ENCODE results near the gene ZBTB46. TPM values are rescaled to one million over a fixed set of nuclear protein-coding genes. Genes with fewer than 3 reads are reported as not detected.

ZBTB46 gene
- polyA plus RNA-seq, 2 donors: 0.68 to 1.0 TPM

DNA sequence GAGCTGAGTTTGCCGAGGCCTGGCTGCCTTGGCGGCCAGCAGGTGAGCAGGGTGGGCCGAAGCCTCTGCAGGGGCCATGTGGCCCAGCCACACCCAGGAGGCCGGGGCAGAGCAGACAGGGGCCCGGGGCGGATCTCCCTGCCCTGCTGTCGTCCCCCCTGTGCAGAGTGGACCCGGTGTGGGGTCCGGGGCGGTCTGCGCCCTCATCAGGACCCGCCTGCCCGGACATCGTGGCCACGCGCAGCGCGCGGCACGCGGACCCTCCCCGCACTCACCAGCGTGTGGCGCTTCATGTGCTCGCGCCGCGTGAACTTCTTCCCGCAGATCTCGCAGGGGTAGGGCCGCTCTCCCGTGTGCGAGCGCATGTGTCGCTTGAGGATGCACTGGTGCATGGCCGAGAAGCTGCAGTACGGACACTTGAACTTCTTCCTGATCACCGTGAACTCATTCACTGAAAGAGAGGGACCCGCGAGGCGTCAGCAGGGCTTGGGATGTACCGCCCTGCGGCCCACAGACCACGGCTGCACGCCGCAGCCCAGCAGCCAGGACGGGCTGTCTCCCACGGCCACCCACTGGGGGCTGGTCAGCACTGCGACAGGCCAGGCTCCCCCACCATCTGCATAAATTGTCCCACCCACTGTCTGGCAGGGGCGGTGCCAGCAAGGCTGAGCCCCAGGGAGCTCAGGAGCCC, 78.5 kb downstream of the ZBTB46 start:
- Histone ChIP-seq H3K27ac (ENCODE audit: low read depth in 2 of 2, low read length in 1 of 2) (no peak overlapping the region), H3K36me3 (ENCODE audit: control insufficient read depth in 2 of 2, insufficient read depth in 2 of 2, low read length in 1 of 2) (no peaks in the 10 kb centered on the region), H3K9me3 (ENCODE audit: control insufficient read depth in 2 of 2, insufficient read depth in 1 of 2, low read depth in 1 of 2, low read length in 1 of 2) (no peaks in the 10 kb centered on the region), H3K4me1 (ENCODE audit: control insufficient read depth in 2 of 2, insufficient read depth in 2 of 2, low read length in 1 of 2) (no peaks in the 10 kb centered on the region), H3K4me3 (ENCODE audit: low read depth in 1 of 2, low read length in 2 of 2) (no peak overlapping the region), H3K27me3 (ENCODE audit: control insufficient read depth in 1 of 2, insufficient read depth in 2 of 2, low read length in 2 of 2) (no peaks in the 10 kb centered on the region)
- 91% methylated on average over 48 to 50 of the region's 50 CpGs for WGBS, 2 donors

- Histone ChIP-seq H3K27me3 (ENCODE audit: control insufficient read depth in 1 of 2, insufficient read depth in 2 of 2, low read length in 2 of 2) (no peaks in the 10 kb centered on the region), H3K36me3 (ENCODE audit: control insufficient read depth in 2 of 2, insufficient read depth in 2 of 2, low read length in 1 of 2) (no peaks in the 10 kb centered on the region), H3K4me1 (ENCODE audit: control insufficient read depth in 2 of 2, insufficient read depth in 2 of 2, low read length in 1 of 2) (no peaks in the 10 kb centered on the region), H3K9me3 (ENCODE audit: control insufficient read depth in 2 of 2, insufficient read depth in 1 of 2, low read depth in 1 of 2, low read length in 1 of 2) (no peaks in the 10 kb centered on the region), H3K27ac (ENCODE audit: low read depth in 2 of 2, low read length in 1 of 2) (no peak overlapping the region), H3K4me3 (ENCODE audit: low read depth in 1 of 2, low read length in 2 of 2) (no peak overlapping the region)
- WGBS, 2 donors: 61 to 74% methylated on average over 38 to 42 of the region's 45 CpGs
Observed at GRCh38 chr20:63751471-63752271, 79.4 kb downstream of the ZBTB46 start.

GRCh38 chr20:63750807-63751470, 80.1 kb downstream of the ZBTB46 start:
- H3K9me3 ChIP-seq (ENCODE audit: control insufficient read depth in 2 of 2, insufficient read depth in 1 of 2, low read depth in 1 of 2, low read length in 1 of 2): no peaks in the 10 kb centered on the region
- no peak overlapping the region for H3K27ac ChIP-seq (ENCODE audit: low read depth in 2 of 2, low read length in 1 of 2)
- no peaks in the 10 kb centered on the region for H3K27me3 ChIP-seq (ENCODE audit: control insufficient read depth in 1 of 2, insufficient read depth in 2 of 2, low read length in 2 of 2)
- WGBS, 2 donors: 60 to 64% methylated on average over 26 of the region's 26 CpGs
- no peaks in the 10 kb centered on the region for H3K4me1 ChIP-seq (ENCODE audit: control insufficient read depth in 2 of 2, insufficient read depth in 2 of 2, low read length in 1 of 2)
- no peak overlapping the region for H3K4me3 ChIP-seq (ENCODE audit: low read depth in 1 of 2, low read length in 2 of 2)
- H3K36me3 ChIP-seq (ENCODE audit: control insufficient read depth in 2 of 2, insufficient read depth in 2 of 2, low read length in 1 of 2): no peaks in the 10 kb centered on the region

DNA sequence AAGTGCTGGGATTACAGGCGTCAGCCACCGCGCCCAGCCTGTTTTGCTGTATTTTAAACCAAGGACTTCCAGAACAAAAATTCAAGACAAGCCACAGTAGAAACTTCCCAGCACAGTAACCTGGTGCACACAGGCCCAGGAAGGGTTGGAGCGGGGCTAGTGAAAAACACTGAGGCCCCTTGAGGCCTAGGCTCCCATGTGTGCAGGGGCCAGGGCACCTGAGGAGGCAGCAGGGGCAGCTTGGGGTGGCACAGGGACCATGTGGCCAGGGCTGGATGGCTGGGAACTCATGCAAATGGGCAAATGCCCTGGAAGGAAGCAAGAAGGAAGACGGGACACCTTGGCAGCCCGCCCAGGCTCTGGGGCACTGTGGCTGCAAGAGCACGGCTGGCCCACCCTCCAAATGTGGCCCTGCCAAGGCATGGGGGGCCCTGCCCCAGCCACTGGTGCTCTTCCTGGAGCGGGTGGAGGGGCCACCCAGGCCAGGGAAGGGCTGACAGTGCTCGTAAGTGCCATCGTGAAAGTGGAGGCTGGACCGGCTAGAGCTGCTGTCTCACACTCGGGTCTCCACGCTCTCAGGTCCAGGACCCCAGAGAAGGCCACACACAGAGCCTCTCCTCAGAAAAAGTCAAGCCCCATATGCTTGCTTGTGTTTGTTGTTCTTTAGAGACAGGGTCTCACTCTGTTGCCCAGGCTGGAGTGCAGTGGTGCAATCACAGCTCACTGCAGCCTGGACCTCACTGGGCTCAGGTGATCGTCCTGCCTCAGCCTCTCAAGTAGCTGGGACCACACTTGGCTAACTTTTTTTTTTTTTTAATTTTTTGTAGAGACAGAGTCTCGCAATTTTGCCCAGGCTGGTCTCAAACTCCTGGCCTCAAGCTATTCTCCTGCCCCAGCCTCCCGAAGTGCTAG, 81.2 kb downstream of the ZBTB46 start:
- H3K9me3 ChIP-seq (ENCODE audit: control insufficient read depth in 2 of 2, insufficient read depth in 1 of 2, low read depth in 1 of 2, low read length in 1 of 2): no peaks in the 10 kb centered on the region
- no peak overlapping the region for H3K4me3 ChIP-seq (ENCODE audit: low read depth in 1 of 2, low read length in 2 of 2)
- no peak overlapping the region for H3K27ac ChIP-seq (ENCODE audit: low read depth in 2 of 2, low read length in 1 of 2)
- H3K4me1 ChIP-seq (ENCODE audit: control insufficient read depth in 2 of 2, insufficient read depth in 2 of 2, low read length in 1 of 2): no peaks in the 10 kb centered on the region
- no peaks in the 10 kb centered on the region for H3K27me3 ChIP-seq (ENCODE audit: control insufficient read depth in 1 of 2, insufficient read depth in 2 of 2, low read length in 2 of 2)
- no peaks in the 10 kb centered on the region for H3K36me3 ChIP-seq (ENCODE audit: control insufficient read depth in 2 of 2, insufficient read depth in 2 of 2, low read length in 1 of 2)
- 89% methylated on average over 16 of the region's 16 CpGs for WGBS, 2 donors

DNA sequence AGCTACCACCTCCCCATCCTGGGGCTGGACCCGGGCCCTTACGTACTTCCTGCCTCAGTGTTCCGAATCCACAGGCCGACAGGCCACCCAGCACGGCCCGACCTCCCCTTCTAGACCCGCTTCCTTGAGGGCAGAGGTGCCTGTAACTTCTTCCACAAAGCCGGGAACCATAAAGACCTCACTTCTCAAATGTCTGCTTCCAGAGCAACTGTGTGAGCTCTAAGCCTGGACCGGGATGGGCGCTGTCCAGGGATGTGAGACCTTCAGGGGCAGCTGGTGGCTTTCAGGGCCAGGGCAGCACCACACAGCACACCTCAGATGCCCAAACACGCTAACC, 82.2 kb downstream of the ZBTB46 start:
- Histone ChIP-seq H3K36me3 (ENCODE audit: control insufficient read depth in 2 of 2, insufficient read depth in 2 of 2, low read length in 1 of 2) (no peaks in the 10 kb centered on the region), H3K9me3 (ENCODE audit: control insufficient read depth in 2 of 2, insufficient read depth in 1 of 2, low read depth in 1 of 2, low read length in 1 of 2) (no peaks in the 10 kb centered on the region), H3K27ac (ENCODE audit: low read depth in 2 of 2, low read length in 1 of 2) (no peak overlapping the region), H3K4me1 (ENCODE audit: control insufficient read depth in 2 of 2, insufficient read depth in 2 of 2, low read length in 1 of 2) (no peaks in the 10 kb centered on the region), H3K4me3 (ENCODE audit: low read depth in 1 of 2, low read length in 2 of 2) (no peak overlapping the region), H3K27me3 (ENCODE audit: control insufficient read depth in 1 of 2, insufficient read depth in 2 of 2, low read length in 2 of 2) (no peaks in the 10 kb centered on the region)
- WGBS, 2 donors: 93 to 94% methylated on average over 11 of the region's 11 CpGs

DNA sequence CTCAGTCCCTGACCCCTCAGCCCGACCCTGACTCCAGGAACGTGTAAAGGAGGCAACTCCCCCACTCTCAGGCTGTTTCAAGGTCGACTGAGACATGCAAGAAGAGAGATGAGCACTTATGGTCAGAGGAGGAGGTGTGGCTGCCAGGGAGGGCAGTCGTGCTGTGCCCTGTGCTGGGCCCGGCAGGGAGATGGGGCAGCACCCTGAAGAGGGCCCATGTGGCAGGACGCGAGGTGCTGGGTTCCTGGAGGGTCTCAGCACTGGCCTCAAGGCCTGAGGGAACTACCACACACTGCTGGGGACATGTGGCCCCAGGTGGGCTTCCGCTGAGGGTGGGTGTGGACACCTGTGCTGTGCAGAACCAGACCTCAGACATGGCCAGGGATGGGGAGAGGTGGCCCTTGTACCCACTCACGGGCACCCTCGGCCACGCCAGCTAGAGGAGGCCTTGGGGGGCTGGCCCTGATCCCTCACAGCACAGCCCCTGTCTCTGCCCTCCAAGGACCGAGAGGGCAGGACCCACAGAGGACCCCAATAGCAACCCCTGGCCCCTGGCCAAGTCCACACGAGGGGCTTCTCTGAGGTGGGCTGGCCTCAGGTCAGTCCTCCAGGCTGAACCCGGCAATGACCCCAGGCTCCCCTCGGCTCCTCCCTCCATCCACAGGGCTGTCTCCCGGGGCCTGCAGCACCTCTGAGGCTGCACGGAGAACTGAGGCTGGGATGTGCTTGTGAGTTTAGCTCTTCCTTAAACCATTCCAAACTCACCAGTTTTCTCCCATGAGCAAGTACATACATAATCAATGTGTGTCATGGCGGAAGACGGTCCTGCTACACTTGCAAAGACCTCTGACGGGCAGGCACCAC, 82.8 kb downstream of the ZBTB46 start:
- peaks cover 0 to 4% of the 10 kb centered on the region in 2 donors for H3K36me3 ChIP-seq (ENCODE audit: control insufficient read depth in 2 of 2, insufficient read depth in 2 of 2, low read length in 1 of 2)
- H3K27me3 ChIP-seq (ENCODE audit: control insufficient read depth in 1 of 2, insufficient read depth in 2 of 2, low read length in 2 of 2): no peaks in the 10 kb centered on the region

GRCh38 chr20:63747622-63748069, 83.4 kb downstream of the ZBTB46 start:
- Histone ChIP-seq H3K36me3 (ENCODE audit: control insufficient read depth in 2 of 2, insufficient read depth in 2 of 2, low read length in 1 of 2) (peaks cover 0 to 7% of the 10 kb centered on the region in 2 donors), H3K27me3 (ENCODE audit: control insufficient read depth in 1 of 2, insufficient read depth in 2 of 2, low read length in 2 of 2) (no peaks in the 10 kb centered on the region), H3K27ac (ENCODE audit: low read depth in 2 of 2, low read length in 1 of 2) (no peak overlapping the region), H3K4me1 (ENCODE audit: control insufficient read depth in 2 of 2, insufficient read depth in 2 of 2, low read length in 1 of 2) (no peaks in the 10 kb centered on the region), H3K9me3 (ENCODE audit: control insufficient read depth in 2 of 2, insufficient read depth in 1 of 2, low read depth in 1 of 2, low read length in 1 of 2) (no peaks in the 10 kb centered on the region), H3K4me3 (ENCODE audit: low read depth in 1 of 2, low read length in 2 of 2) (no peak overlapping the region)
- WGBS, 2 donors: 65 to 74% methylated on average over 13 of the region's 13 CpGs

More for the DNA sequence above, 82.8 kb downstream of the ZBTB46 start:
- Histone ChIP-seq H3K4me3 (ENCODE audit: low read depth in 1 of 2, low read length in 2 of 2) (no peak overlapping the region), H3K27ac (ENCODE audit: low read depth in 2 of 2, low read length in 1 of 2) (no peak overlapping the region), H3K9me3 (ENCODE audit: control insufficient read depth in 2 of 2, insufficient read depth in 1 of 2, low read depth in 1 of 2, low read length in 1 of 2) (no peaks in the 10 kb centered on the region), H3K4me1 (ENCODE audit: control insufficient read depth in 2 of 2, insufficient read depth in 2 of 2, low read length in 1 of 2) (no peaks in the 10 kb centered on the region)
- WGBS, 2 donors: 78 to 79% methylated on average over 19 to 20 of the region's 20 CpGs

- Histone ChIP-seq H3K9me3 (ENCODE audit: control insufficient read depth in 2 of 2, insufficient read depth in 1 of 2, low read depth in 1 of 2, low read length in 1 of 2) (no peaks in the 10 kb centered on the region), H3K27me3 (ENCODE audit: control insufficient read depth in 1 of 2, insufficient read depth in 2 of 2, low read length in 2 of 2) (no peaks in the 10 kb centered on the region)
- 91 to 93% methylated on average over 46 to 47 of the region's 47 CpGs for WGBS, 2 donors
Observed at GRCh38 chr20:63746751-63747315, 84.2 kb downstream of the ZBTB46 start.

More at GRCh38 chr20:63746751-63747315, 84.2 kb downstream of the ZBTB46 start:
- Histone ChIP-seq H3K4me1 (ENCODE audit: control insufficient read depth in 2 of 2, insufficient read depth in 2 of 2, low read length in 1 of 2) (no peaks in the 10 kb centered on the region), H3K27ac (ENCODE audit: low read depth in 2 of 2, low read length in 1 of 2) (no peak overlapping the region), H3K4me3 (ENCODE audit: low read depth in 1 of 2, low read length in 2 of 2) (no peak overlapping the region), H3K36me3 (ENCODE audit: control insufficient read depth in 2 of 2, insufficient read depth in 2 of 2, low read length in 1 of 2) (peaks cover 0 to 11% of the 10 kb centered on the region in 2 donors)
